Iris pigment epithelial cell (primary cell): ENCODE measurements around the gene FBXO38.
A peak's percentile ranks its signal among the peaks of the same experiment; 100 is the strongest.

ENCODE experiments used
- DNase-seq: peaks from one replicate; pipeline ENCODE4 v3.0.0-alpha.2; 2011; ENCODE audit warnings: low read depth

Gene FBXO38, protein sequence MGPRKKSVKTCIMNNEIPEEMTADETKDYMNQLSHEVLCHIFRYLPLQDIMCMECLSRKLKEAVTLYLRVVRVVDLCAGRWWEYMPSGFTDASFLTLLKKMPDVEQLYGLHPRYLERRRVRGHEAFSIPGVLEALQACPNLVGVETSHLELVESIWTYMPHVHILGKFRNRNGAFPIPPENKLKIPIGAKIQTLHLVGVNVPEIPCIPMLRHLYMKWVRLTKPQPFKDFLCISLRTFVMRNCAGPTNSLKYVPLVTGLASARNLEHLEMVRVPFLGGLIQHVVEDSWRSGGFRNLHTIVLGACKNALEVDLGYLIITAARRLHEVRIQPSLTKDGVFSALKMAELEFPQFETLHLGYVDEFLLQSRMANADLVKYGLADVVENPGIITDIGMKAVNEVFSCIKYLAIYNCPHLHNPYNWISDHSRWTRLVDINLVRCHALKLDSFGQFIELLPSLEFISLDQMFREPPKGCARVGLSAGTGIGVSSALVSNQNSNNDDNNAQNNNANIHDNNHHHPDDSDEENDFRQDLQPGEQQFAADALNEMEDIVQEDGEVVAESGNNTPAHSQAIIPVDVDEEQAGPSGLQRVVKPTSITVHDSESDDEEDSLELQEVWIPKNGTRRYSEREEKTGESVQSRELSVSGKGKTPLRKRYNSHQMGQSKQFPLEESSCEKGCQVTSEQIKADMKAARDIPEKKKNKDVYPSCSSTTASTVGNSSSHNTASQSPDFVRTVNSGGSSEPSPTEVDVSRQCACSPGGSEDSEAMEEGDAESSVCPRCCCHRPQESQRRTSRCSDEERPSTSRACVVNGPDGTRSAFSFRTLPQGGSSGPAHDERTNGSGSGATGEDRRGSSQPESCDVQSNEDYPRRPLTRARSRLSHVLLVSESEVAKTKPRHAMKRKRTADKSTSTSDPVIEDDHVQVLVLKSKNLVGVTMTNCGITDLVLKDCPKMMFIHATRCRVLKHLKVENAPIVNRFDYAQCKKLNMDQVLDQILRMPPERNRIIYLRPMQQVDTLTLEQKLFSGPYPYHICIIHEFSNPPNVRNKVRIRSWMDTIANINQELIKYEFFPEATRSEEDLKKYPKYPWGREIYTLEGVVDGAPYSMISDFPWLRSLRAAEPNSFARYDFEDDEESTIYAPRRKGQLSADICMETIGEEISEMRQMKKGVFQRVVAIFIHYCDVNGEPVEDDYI

DNA sequence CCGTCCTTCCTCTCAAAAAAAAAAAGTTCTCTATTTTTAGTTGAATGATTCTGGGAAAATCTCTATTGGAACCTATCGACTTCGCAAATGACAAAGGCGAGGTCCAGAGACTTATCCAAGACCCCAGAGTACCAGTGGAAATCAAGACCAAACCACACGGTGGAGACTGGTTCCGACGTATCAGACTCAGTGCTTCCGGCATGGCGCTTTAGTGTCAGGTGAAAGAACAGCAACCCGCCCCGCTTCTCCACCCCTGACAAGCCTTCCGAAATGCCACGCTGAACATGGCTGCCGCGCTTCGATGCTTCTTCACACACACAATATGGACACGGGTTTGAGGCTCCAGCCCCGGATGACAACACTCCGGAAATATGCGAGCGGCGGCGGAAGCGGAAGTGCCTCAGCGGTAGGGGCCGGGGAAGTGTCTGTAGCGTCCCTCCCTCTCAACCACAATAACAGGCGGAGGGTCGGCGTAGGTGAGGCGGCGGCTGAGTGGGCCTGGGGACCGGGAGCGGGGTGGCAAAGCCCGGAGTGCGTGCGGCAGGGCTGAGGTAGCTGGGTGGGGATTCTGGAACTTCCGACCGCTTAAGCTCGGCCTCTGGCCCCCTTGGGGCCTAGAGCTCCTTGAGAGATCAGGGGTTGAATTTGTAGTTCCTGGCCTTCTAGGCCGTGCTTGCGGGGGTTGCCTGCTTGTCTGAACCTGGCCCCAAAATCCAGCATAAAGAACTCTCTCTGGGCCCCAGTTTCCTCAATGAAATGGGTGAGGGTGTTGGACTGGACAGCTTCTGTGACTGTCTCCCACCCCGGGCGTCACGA, at the start of gene FBXO38:
Gene FBXO38 (plus strand): TSS at position 395 of the 816 bp plus-strand sequence. CDS start 10,819 bp downstream, outside the sequence.
- peak; percentile 98 for DNase-seq

DNA sequence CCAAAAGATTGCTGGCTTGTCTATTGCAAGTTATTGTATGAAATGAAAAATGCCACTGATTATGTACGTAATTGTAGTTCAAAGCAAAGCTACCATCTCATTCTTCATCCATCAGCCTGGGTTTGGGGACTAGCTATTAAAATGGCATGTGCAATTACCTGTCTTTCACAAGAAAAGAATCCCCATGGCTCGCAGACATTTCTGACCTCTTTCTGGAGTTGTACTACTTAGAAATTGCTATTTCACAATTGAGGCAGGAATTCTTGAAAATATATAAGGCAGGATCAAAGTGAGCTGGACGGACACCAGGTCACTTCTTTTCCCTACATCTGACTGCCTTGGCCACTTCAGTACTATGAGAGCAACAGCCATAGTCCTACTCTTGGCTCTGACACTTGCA, 48.5 kb upstream of the FBXO38 start, which contains the start of gene SPINK9:
Gene SPINK9 (plus strand): TSS at position 301 of the 400 bp plus-strand sequence. CDS start 55 bp downstream, at position 356.
- DNase-seq = no peak

DNA sequence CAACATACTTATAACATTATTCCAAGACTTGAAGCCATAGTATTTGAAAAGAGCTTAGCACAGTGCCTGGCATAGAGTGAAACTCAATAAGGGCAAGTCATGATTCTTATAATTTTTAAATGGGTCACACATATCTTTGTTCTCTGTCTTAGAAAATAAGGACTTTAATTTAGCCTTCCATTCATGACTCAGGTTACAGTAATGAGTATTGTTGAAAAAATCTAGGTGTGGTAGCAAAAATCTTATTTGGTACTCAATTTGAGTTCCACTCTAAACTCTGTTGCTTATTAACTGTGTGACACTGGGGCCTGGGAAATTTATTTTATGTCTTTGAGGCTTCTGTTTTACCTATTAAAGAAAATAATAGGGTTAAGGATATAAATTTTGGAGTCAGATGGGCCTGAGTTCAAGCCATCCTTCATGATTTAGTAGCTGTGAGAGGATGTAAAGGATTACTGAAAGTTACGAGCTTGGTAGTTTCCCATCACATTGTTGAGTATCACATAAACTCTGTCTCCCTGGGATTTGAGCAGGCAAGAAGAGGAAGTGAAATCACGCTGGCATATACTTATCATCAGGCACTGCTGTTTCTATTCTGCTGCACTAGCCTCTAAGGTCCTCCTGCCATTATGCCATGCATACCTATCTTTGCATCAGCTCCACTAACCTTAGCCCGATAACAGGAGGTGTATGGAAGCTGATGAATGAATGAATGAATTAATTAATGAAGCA, 46.9 kb upstream of the FBXO38 start:
- no peak for DNase-seq

DNA sequence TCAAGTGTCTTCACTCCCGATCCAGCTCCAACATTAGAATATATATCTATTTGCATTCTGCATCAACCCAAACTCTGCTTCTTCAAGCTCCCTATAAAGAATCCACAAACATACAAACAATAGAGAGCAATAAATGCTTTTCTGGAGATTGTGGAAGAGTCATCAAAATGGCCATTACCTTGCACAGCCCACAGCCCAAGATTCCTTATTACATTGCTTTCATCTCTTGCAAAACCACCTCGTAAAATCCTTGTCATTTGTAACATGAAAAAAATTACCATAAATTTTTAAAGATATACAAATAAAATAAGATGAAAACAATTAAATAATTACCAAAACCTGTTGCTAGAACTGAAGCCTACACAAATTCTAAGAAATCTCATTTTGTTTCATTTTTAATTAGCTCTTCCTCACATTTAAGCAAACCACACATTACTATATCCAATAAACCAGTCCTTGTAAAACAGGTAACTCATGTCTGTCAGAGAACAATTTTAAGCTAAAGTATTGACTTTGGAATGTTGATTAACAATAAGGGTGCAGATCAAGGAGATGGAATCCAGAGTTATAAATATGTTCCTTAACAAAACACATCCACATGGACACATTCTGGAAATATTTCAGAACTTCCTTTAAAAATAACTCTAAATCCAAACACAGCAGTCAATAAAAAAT, 41.2 kb upstream of the FBXO38 start:
- no peak for DNase-seq

DNA sequence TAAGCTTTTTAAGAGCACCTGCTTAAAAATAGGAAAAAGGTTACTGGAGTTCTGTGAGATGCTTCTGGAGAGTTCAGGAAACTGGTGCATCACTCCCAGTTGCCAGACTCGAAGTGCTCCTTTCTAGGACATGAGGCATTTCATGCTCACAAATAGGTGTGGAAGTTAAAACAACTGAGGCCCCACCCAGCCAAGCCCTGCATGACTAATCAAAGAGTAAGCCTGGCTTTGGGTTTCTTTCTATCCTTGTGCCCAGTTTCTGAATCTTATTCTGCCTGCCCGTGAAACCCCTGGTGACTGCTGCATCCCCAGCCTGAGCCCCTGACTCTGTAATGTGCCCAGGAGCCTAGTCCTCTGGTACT, 40.7 kb upstream of the FBXO38 start:
- no peak for DNase-seq

DNA sequence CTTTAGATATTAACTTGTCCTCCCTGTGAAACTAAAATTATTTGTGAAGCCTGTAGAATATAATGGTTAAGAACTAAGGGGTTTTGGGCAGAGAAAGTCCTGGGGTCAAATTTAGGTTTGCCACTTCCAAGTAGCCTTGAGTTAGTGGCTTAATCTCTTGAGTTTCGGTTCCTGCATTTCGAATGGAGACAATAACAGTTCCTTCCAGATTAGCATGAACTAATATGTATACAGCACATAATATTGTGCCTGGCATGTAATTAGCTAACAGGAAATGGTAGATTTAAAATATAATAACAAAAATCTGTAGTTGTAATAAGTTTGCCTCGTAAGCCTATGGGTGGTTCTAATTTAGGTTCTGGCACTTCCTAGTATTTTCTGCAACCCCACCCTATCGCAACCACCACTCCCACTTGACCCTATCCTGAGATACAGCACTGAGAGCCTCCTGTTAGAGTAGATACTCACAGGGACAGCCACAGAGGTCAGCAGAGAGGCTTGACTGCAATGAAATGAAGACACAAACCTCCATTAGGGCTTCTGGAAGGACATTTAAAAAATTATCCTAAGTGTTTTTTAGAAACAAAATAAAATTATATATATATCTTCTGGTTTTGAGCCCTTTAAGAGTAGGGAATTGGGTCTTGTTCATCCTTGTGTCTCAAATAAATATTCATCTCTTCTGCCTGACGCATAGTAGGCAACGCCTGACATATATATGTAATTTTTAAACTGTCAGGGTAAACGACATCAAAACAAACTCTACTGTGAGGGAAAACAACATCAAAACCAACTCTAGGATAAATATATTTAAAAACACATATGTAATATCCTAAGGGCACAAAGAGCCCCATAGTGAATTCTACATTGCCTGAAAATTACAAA, 39.9 kb upstream of the FBXO38 start:
- no peak for DNase-seq

DNA sequence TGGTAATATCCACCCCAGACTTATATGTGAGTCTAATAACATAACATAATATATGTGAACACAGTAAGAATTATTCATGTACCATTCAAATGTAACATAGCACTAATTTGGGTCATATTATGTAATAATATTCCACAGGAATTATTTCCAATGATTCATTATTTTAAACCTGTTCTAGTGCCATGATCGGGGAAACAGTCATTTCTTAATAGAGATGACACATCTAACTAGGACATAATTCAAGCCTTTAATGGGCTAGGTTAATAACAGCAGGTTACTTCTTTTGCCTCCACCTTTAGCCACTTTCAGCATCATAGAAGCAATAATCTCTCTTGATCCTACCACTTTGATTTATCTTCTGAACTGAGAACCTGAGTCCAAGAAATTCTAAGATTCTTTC, 36.1 kb upstream of the FBXO38 start:
- no peak for DNase-seq

DNA sequence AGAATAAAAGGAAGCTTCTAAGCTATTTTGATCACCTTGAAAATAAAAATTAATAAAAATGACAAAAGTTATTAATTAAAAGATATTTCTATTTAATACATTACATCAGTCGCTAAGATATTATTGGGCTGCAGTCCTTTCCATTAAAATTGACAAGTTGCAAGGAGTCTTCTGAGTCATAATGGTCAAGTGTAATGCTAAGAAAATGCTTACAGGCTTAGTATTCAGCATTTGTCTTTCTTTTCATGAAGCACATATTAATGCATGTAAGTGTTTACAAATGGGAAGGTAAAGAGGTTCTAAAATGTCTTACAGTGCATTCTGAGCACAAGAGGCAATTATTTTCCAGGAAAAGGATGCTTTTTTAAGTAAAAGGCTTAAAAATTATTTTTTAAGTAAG, 31.1 kb upstream of the FBXO38 start:
- DNase-seq = no peak

DNA sequence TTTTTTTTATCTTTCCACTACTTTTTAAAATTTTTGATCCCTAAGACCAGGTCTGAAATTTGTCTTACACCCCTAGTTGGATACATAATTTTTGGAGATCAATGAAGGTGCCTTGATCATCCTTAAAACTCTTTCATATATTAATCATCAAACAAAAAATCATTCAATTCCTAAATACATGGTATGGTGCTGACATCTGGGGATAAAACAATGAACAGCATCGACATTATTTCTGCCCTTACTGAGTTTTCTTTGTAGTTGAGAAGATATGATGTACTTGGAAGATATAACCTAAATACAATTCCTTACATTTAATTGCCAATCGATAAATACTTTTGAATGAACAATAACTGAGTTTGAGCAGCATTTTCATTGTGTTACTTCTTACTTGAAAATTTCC, 30.1 kb upstream of the FBXO38 start:
- DNase-seq = no peak

DNA sequence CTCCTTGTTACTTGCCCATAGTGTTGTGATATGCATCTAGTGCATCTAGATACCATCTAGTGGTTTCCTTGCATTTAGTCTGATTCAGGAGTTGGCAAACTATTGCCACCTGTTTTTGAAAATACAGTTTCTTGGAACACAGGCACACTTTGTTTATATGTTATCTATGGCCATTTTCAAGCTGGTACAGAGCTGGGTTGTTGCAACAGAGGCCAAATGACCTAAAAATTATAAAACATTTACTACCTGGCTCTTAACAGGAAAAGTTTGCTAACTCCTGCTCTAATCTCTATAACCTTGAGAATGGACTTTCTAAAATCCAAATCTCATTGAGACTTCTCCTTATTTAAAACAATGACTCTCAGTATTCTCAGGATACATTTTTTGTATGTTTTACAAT, 19.4 kb upstream of the FBXO38 start:
- no peak for DNase-seq

DNA sequence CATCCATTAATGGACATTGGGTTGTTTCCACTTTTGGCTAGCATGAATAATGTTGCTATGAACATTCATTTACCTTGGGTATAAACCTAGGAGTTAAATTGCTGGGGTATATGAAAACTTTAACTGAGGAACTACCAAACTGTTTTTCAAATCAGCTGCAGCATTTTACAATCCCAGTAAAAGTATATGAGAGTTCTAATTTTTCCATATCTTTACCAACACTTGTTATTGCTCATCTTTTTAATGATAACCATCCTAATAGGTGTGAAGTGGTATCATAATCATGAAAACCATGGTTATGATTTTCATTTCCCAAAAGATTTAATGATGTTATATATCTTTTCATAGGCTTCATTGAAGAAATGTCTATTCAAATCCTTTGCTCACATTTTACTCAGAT, 15.5 kb upstream of the FBXO38 start:
- DNase-seq = no peak

DNA sequence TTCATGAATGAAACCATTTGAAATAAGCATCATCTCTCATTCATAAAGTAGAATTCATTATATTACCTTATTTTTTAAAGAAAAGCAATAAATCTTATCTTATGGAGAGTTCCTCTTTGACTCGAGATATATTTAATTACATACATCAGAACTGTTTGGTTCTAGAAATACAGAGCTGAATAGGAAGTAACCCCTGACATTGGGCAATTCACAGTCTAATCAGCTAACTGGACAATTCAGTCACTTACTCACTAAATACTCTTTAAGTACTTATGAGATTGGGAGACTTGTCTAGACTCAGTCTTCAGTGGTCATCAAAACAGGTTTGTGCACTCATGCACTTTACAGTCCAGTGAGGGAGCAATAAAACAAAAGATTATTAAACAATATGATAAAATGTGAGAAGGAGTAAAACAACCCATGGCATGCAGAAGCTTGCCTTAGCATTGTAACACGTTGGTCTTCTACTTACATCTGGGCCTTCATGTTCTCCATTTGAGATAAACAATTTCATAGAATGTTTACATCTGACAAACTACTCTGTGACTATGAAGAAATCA, 11.5 kb upstream of the FBXO38 start:
- no peak for DNase-seq

DNA sequence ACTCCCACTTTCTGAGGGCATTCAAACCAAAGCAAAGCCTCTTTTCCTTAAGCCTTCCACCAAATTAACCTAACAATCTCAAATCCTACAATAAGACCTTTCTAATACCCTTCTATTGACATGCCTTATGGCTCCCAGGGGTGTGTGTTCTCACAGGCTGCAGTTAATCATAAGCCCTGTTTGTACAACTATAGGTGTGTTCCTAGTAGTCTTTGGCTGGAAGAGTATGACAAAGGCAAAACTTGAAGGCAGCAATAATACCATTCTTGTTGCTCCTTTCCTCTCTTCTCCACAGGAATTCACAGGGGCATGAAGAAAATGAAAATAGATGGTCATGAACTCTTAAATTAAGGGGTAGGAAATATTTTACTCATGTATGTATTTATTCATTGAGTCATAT, 10.9 kb upstream of the FBXO38 start:
- no peak for DNase-seq

DNA sequence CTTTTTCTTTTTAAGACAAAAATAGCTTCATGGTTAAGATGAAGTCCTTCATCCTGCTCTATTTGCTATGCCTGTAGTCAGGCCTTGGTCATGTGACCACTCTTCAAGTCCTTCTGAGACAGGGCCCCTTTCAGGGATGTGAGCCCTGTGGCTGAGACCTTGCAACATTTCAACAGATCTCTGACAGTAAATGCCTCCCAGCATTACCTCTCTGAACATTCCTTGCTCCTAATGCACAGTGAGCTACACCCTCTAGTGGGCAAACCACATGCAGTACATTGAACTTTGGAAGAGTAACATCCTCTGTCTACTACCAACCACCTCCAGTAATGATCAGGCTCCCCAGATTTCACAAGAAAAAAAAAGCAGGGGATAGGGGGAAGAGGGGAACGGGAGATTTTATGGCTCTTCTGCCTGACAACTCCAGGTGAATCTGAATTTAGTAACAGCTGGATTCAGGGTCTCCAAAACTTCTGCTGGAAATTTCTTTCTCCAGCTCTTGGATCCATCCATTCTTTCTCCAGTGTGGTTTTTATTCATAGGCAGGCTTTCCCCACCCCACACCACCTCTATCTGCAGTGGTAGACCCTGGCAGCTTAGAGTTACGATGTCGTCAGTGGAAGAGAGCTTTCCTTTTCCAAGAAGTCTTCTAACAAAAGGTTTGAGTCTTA, 8.9 kb upstream of the FBXO38 start:
- DNase-seq = peak; percentile 78

DNA sequence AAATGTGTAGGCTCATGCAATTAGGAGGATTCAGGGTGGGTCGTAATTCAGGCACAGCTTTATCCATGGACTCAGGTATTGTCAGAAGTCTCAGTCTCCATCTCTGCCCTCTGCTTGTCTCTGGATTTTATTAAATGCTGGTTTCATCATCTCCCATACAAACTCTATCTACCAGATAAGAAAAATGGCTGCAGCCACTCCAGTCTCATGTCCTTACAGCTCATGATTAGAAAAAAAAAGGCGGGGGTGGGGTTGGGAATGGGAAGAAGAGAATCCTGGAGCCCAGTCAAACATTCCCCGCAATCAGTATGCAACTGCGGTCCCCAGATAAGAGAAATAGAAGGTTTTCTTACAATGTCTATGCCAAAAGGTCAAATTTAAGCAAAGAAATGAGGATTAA, 7.6 kb upstream of the FBXO38 start:
- DNase-seq = no peak

DNA sequence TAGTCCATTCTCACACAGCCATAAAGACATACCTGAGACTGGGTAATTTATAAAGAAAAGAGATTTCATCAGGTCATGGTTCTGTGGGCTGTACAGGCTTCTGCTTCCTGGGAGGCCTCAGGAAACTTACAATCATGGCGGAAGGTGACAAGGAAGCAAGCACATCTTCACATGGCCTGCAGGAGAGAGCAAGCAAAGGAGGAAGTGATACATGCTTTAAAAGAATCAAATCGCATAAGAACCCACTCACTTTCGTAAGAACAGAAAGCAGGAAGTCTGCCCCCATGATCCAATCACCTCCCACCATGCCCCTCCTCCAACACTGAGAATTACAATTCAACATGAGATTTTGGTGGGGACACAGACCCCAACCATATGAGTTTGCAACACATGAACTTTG, 5.1 kb upstream of the FBXO38 start:
- DNase-seq = no peak

DNA sequence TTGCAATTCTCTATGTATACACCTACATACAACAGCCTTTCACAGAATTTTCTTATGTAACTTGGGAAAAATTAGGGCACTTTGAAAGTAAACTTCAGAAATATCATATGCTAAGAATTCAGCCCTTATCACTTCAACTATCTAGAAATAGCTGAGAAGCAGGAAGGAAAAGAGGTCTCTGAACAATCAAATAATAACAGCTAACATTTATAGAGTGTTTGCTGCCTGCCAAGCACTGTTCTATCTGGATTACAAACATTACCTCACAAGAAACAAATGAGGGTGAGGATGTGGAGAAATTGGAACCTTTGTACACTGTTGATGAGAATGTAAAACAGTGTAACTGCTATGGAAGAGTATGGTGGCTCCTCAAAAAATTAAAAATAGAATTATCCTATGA, 4.4 kb upstream of the FBXO38 start:
- no peak for DNase-seq

DNA sequence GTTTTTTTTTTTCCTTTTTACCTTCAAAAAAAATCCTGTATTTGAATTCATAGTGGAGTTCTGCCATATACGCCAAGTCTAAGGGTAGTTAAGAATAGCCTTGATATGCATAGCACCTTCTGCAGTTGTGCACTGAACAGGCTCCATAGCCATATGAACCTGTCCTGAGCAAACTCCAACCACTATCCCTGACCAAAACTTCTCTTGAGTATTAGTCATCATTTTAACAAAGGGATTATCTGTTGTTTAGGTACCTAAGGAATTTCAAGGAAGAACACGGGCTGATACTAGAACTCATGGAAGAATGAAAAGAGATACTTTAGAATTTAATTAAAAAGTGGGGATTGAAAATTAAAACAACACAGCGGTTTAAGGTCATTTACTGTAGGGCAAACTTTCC, 1.9 kb upstream of the FBXO38 start:
- DNase-seq = no peak
